ENCODE data around the gene SULT1E1.

Gene SULT1E1

DNA sequence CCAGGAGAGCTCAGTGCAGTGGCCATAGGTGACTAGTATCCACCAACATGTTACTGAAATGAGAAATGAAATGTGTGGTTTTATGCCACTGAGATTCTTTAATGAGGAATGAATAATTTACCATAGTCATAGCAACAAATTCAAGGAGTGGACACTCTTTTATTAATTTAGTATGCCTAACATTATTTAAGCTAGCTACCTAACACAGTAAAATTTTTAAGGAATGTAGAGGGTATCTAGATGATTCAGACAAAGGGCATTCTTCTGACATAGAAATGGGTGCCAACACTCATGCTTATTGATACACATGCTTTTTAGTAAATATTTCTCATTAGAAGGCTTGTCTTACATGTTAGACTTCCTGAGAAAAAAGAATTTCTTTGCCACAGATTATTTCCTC, 66.2 kb downstream of the SULT1E1 start:
- ChIA-PET POLR2A (no interaction called here), CTCF (interaction anchor here (0.7 kb wide), 1 partner anchor 16 kb away, joined by 5 read pairs; no protein-coding TSS in a partner anchor)
- no peaks in the 10 kb centered on the region for H3K4me1 ChIP-seq (ENCODE audit: control insufficient read depth, insufficient read depth, low read length)

More for the DNA sequence above, 66.2 kb downstream of the SULT1E1 start:
- no peaks in the 10 kb centered on the region for H3K9me3 ChIP-seq (ENCODE audit: control insufficient read depth, insufficient read depth, low read depth, low read length)
- H3K4me3 ChIP-seq (ENCODE audit: low read depth, low read length) = no peak overlapping the region
- no peak for TF ChIP-seq ZNF488 (tag by site-specific recombination; IDR thresholded peaks at IDR 0.05)
- no peak for TF ChIP-seq ZNF2 (tag by site-specific recombination; IDR thresholded peaks at IDR 0.05)
- TF ChIP-seq ZNF132 (tag by site-specific recombination; IDR thresholded peaks at IDR 0.05; ENCODE audit: borderline replicate concordance) = no peak
- H3K27ac ChIP-seq (ENCODE audit: extremely low read depth, low read depth, low read length) = no peak overlapping the region
- H3K36me3 ChIP-seq (ENCODE audit: control insufficient read depth in 2 of 2, insufficient read depth in 1 of 2, low read length in 2 of 2) = no peaks in the 10 kb centered on the region

All from HEK293 (cell line).